Left lung (tissue), 10 donors: Measurements from ENCODE around the gene TIGAR. TPM values are rescaled to one million over a fixed set of nuclear protein-coding genes. Genes with fewer than 3 reads are reported as not detected.

Source experiments
- ATAC-seq: fragments of 200-7000 bp; cut with Tn5 transposase; one replicate; pipeline ENCODE4 v1.9.1; 2020; ENCODE audit warnings: moderate library complexity
- DNase-seq, 4 donors: peaks; one replicate each; pipeline ENCODE4 v3.0.0-alpha.2; 2013 to 2020
- H3K27ac ChIP-seq, 2 donors: fragments of 200-600 bp; sonication (generic) in 1 of 2; one replicate each; pipeline versions ENCODE4 v1.5.0 to v1.8.0; 2020 to 2021
- H3K27me3 ChIP-seq, 2 donors: fragments of 200-600 bp; sonication (generic) in 1 of 2; one replicate each; pipeline versions ENCODE4 v1.5.0 to v1.8.0; 2020 to 2021
- H3K36me3 ChIP-seq, 2 donors: fragments of 200-600 bp; sonication (generic) in 1 of 2; one replicate each; pipeline versions ENCODE4 v1.5.0 to v1.8.0; 2020 to 2021
- H3K4me1 ChIP-seq, 2 donors: fragments of 200-600 bp; one replicate each; pipeline ENCODE4 v1.8.0; 2021
- H3K4me3 ChIP-seq, 2 donors: fragments of 200-600 bp; sonication (generic) in 1 of 2; one replicate each; pipeline versions ENCODE4 v1.5.0 to v1.8.0; 2020 to 2021; ENCODE audit warnings: mild to moderate bottlenecking in 1 of 2
- H3K9me3 ChIP-seq, 2 donors: fragments of 200-600 bp; sonication (generic) in 1 of 2; one replicate each; pipeline versions ENCODE4 v1.5.0 to v1.8.0; 2020 to 2021
- intact Hi-C, 2 donors: fragments of 100-400 bp; cut with DNase I; formaldehyde crosslinking; loops; one replicate each; pipeline versions ENCODE4 v1.11.2 to v1.14.2; 2022
- polyA plus RNA-seq, 6 donors: library from polyadenylated mRNA; unstranded; fragments of 120-200 nt; gene quantifications; one replicate each; pipeline ENCODE4 v1.2.1, GENCODE V29; 2013; ENCODE audit not compliant: insufficient read length in 6 of 6
- total RNA-seq, 2 donors: library from RNA; stranded (reverse); fragmentation: NEBNext Ultra II Directional; extraction: Animal tissue kit (Norgen Biotek cat#: 25700); gene quantifications; one replicate each; pipeline ENCODE4 v1.2.1, GENCODE V29; 2021
- TF ChIP-seq, protein P1 (sequence below), 2 donors: fragments of 200-600 bp; sonication (generic) in 1 of 2; IDR thresholded peaks; one replicate each; pipeline versions ENCODE4 v1.5.0 to v1.8.0; 2021; ENCODE audit warnings: antibody characterized with exemption in 2 of 2
- donor health status: DM: no; HTN: yes; CAD: no.
- donor health status: DM: no; HTN: no; CAD: no.

TIGAR gene
- total and polyA plus RNA-seq, 8 donors: 2.7 to 21.4 (median 5.0) TPM

DNA sequence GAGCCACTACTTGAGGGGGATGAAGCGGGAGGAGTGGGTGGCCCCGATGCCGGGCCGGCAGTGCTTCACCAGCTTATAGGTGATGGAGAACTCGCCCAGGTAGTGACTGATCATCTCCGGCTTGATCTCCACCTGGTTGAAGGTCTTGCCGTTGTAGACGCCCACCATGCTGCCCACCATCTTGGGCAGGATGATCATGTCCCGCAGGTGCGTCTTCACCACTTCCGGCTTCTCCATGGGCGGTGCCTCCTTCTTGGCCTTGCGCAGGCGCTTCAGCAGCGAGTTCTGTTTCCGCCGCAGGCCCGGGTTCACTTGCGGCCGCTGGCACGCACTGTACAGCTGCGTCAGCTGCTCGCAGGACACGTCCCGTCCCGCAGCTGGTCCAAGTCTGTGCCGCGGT, 3.4 kb downstream of the TIGAR start:
- intact Hi-C loops: no loop called here
- ATAC-seq (no peak), DNase-seq (peak in 1 of 4 donors; percentile 69)
- TF ChIP-seq, protein P1, sequence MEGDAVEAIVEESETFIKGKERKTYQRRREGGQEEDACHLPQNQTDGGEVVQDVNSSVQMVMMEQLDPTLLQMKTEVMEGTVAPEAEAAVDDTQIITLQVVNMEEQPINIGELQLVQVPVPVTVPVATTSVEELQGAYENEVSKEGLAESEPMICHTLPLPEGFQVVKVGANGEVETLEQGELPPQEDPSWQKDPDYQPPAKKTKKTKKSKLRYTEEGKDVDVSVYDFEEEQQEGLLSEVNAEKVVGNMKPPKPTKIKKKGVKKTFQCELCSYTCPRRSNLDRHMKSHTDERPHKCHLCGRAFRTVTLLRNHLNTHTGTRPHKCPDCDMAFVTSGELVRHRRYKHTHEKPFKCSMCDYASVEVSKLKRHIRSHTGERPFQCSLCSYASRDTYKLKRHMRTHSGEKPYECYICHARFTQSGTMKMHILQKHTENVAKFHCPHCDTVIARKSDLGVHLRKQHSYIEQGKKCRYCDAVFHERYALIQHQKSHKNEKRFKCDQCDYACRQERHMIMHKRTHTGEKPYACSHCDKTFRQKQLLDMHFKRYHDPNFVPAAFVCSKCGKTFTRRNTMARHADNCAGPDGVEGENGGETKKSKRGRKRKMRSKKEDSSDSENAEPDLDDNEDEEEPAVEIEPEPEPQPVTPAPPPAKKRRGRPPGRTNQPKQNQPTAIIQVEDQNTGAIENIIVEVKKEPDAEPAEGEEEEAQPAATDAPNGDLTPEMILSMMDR (IDR thresholded peaks at IDR 0.05): no peak
- peaks cover 0 to 28% of the 10 kb centered on the region in 2 donors for H3K4me1 ChIP-seq
- H3K9me3 ChIP-seq: no peaks in the 10 kb centered on the region
- no peaks in the 10 kb centered on the region for H3K27me3 ChIP-seq
- no peak overlapping the region for H3K27ac ChIP-seq
- H3K36me3 ChIP-seq: peaks cover 0 to 15% of the 10 kb centered on the region in 2 donors
- H3K4me3 ChIP-seq: no peak overlapping the region

- intact Hi-C loops: no loop called here
- H3K27me3 ChIP-seq: no peaks in the 10 kb centered on the region
- no peak for ATAC-seq
- no peak overlapping the region for H3K4me3 ChIP-seq
- TF ChIP-seq, protein P1 (IDR thresholded peaks at IDR 0.05): no peak
- peaks cover 0 to 20% of the 10 kb centered on the region in 2 donors for H3K36me3 ChIP-seq
- H3K9me3 ChIP-seq: no peaks in the 10 kb centered on the region
- peaks cover 0 to 23% of the 10 kb centered on the region in 2 donors for H3K4me1 ChIP-seq
- DNase-seq: no peak
- H3K27ac ChIP-seq: no peak overlapping the region
Measured at GRCh38 chr12:4325966-4326365, 5.0 kb downstream of the TIGAR start.

DNA sequence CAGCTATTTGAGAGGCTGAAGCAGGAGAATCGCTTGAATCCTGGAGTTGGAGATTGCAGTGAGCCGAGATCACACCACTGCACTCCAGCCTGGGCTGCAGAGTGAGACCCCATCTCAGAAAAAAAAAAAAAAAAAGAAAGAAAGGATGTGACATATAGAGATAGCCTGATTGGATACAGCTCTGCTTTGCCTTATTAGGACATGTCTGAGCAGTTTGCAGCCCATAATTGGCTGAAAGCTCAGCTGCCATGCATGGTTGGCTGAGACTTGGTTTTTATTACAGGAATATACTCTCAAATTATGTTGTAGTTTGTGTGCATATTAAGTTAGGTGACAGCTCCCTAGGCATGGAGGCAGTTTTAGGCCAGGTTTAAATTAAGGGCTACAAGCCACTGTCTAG, 6.3 kb downstream of the TIGAR start:
- intact Hi-C loops: no loop called here
- TF ChIP-seq, protein P1 (IDR thresholded peaks at IDR 0.05): no peak
- peaks cover 0 to 20% of the 10 kb centered on the region in 2 donors for H3K36me3 ChIP-seq
- no peaks in the 10 kb centered on the region for H3K27me3 ChIP-seq
- no peak for ATAC-seq
- H3K27ac ChIP-seq: no peak overlapping the region
- H3K4me3 ChIP-seq: no peak overlapping the region
- no peak for DNase-seq
- H3K9me3 ChIP-seq: no peaks in the 10 kb centered on the region
- H3K4me1 ChIP-seq: peaks cover 0 to 15% of the 10 kb centered on the region in 2 donors

DNA sequence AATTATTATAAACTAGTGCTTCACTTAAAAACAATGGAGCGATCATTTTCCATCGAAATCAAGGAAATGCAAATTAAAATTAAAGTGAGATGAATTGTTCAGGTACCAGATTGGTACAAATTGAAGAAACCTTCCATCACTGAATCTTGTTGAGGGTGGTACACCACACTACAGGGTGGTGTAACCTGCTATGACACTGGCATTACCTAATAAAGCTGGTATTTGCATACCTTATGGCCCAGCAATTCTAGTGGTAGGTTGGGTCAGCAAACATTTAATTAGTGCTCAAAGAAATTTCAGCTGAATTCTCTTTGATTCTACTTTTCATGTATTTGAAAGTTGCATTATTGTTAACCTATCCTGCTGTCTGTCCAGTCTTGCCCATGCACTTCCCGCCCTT, 9.2 kb downstream of the TIGAR start:
- Histone ChIP-seq H3K27ac (no peak overlapping the region), H3K4me1 (no peaks in the 10 kb centered on the region), H3K27me3 (no peaks in the 10 kb centered on the region), H3K36me3 (peaks cover 0 to 38% of the 10 kb centered on the region in 2 donors), H3K4me3 (no peak overlapping the region), H3K9me3 (no peaks in the 10 kb centered on the region)
- no peak for DNase-seq
- ATAC-seq: peak; percentile 63
- intact Hi-C loops: no loop called here
- TF ChIP-seq, protein P1 (IDR thresholded peaks at IDR 0.05): no peak

DNA sequence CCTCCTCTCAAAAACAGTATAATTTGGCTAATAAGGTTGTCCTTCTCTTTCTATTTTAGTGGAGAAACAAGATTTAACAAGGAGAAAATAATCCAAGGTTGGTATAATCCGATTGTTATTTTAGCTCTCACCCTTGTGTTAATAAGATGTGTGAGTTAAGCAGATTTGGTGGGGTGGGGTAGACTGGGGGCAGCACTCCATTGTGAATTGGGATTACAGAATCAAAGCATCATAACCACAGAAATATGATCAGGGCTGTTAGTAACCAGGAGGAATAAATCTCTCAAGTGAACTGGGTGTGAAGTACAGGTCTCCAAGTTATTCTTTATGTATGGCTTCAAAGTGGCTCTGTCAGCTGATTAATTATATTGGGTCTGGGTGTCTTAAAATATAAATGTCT, 10.2 kb downstream of the TIGAR start:
- Histone ChIP-seq H3K4me1 (no peaks in the 10 kb centered on the region), H3K27ac (no peak overlapping the region), H3K36me3 (peaks cover 0 to 31% of the 10 kb centered on the region in 2 donors), H3K4me3 (no peak overlapping the region), H3K27me3 (no peaks in the 10 kb centered on the region), H3K9me3 (no peaks in the 10 kb centered on the region)
- ATAC-seq (no peak), DNase-seq (no peak)
- intact Hi-C loops: no loop called here
- TF ChIP-seq, protein P1 (IDR thresholded peaks at IDR 0.05): no peak
